WTC11 (cell line): Measurements from ENCODE around the gene DAPK1. TPM values are rescaled to one million over a fixed set of nuclear protein-coding genes. Genes with fewer than 3 reads are reported as not detected.

Experiments
- ATAC-seq: fragments of 200-7000 bp; cut with Tn5 transposase; 2 replicates; pipeline ENCODE4 v1.10.0; 2021; ENCODE audit warnings: mild to moderate bottlenecking, moderate library complexity
- CTCF ChIA-PET: fragments of 300-600 bp; sonication (Branson Sonifier 250); formaldehyde crosslinking; loops from one replicate; lab custom pipeline; 2021; ENCODE audit warnings: antibody characterized with exemption; lab: Charles Lee
- POLR2A ChIA-PET: fragments of 350-600 bp; sonication (Branson Sonifier 250); formaldehyde crosslinking; loops from one replicate; lab custom pipeline; 2021; ENCODE audit warnings: antibody characterized with exemption; lab: Charles Lee
- DNase-seq: peaks from one replicate; pipeline ENCODE4 v3.0.0; 2021; ENCODE audit warnings: low spot score
- H3K27ac Mint-ChIP-seq: 2 replicates; pipeline ENCODE4 v1.8.0; 2021; ENCODE audit warnings: mixed read lengths
- H3K27me3 Mint-ChIP-seq: 2 replicates; pipeline ENCODE4 v1.8.0; 2021; ENCODE audit warnings: low read depth, mild to moderate bottlenecking, moderate library complexity, mixed read lengths
- H3K36me3 Mint-ChIP-seq: 2 replicates; pipeline ENCODE4 v1.8.0; 2021; ENCODE audit warnings: mixed read lengths
- H3K4me1 Mint-ChIP-seq: 2 replicates; pipeline ENCODE4 v1.8.0; 2022; ENCODE audit warnings: mixed read lengths
- H3K4me3 Mint-ChIP-seq: 2 replicates; pipeline ENCODE4 v1.8.0; 2021; ENCODE audit warnings: mild to moderate bottlenecking, moderate library complexity, mixed read lengths
- H3K9me3 Mint-ChIP-seq: 2 replicates; pipeline ENCODE4 v1.8.0; 2021; ENCODE audit warnings: mixed read lengths
- CBFB ChIP-seq: sonication (generic); formaldehyde crosslinking; IDR thresholded peaks from 2 replicates; pipeline ENCODE4 v1.8.1; 2022; ENCODE audit warnings: mild to moderate bottlenecking, low read depth, missing genetic modification reagents
- CTCF ChIP-seq: fragments of 200-600 bp; IDR thresholded peaks from 2 replicates; pipeline ENCODE4 v1.8.0; 2022; ENCODE audit warnings: antibody characterized with exemption
- E2F1 ChIP-seq: sonication (generic); formaldehyde crosslinking; IDR thresholded peaks from 2 replicates; pipeline ENCODE4 v1.8.0; 2022; ENCODE audit warnings: mild to moderate bottlenecking, missing genetic modification reagents
- EMX1 ChIP-seq: fragments of 250-450 bp; sonication (Bioruptor Pico); IDR thresholded peaks from 2 replicates; pipeline ENCODE4 v1.8.0; 2021; ENCODE audit warnings: mild to moderate bottlenecking
- ESRRA ChIP-seq: sonication (generic); formaldehyde crosslinking; IDR thresholded peaks from 2 replicates; pipeline ENCODE4 v1.8.1; 2022; ENCODE audit warnings: mild to moderate bottlenecking, missing genetic modification reagents, borderline replicate concordance
- GTF2I ChIP-seq: fragments of 250-450 bp; sonication (Bioruptor Pico); conservative IDR thresholded peaks from 2 replicates; pipeline ENCODE4 v1.4.0; 2021; ENCODE audit warnings: mild to moderate bottlenecking
- HMGA2 ChIP-seq: fragments of 250-450 bp; sonication (Bioruptor Pico); IDR thresholded peaks from 2 replicates; pipeline ENCODE4 v1.4.0; 2021; ENCODE audit warnings: mild to moderate bottlenecking, moderate library complexity
- HMGXB4 ChIP-seq: sonication (generic); formaldehyde crosslinking; IDR thresholded peaks from 2 replicates; pipeline ENCODE4 v1.8.1; 2023; ENCODE audit warnings: mild to moderate bottlenecking, moderate library complexity, missing genetic modification reagents
- JAZF1 ChIP-seq: fragments of 250-450 bp; sonication (Bioruptor Pico); IDR thresholded peaks from 2 replicates; pipeline ENCODE4 v1.9.0; 2021; ENCODE audit warnings: moderate library complexity, mild to moderate bottlenecking, inconsistent platforms
- JUN ChIP-seq: sonication (generic); formaldehyde crosslinking; IDR thresholded peaks from 2 replicates; pipeline ENCODE4 v1.8.0; 2023; ENCODE audit warnings: mild to moderate bottlenecking, missing genetic modification reagents
- NFATC4 ChIP-seq: fragments of 250-450 bp; sonication (Bioruptor Pico); IDR thresholded peaks from 2 replicates; pipeline ENCODE4 v1.9.0; 2021; ENCODE audit warnings: mild to moderate bottlenecking
- NFE2L1 ChIP-seq: sonication (generic); formaldehyde crosslinking; IDR thresholded peaks from 2 replicates; pipeline ENCODE4 v1.8.1; 2023; ENCODE audit warnings: missing genetic modification reagents
- SOX15 ChIP-seq: fragments of 250-450 bp; sonication (Bioruptor Pico); IDR thresholded peaks from 2 replicates; pipeline ENCODE4 v1.9.0; 2021; ENCODE audit warnings: mild to moderate bottlenecking
- ZBTB21 ChIP-seq: sonication (generic); formaldehyde crosslinking; IDR thresholded peaks from 2 replicates; pipeline ENCODE4 v1.8.1; 2023; ENCODE audit warnings: mild to moderate bottlenecking, missing genetic modification reagents, borderline replicate concordance
- ZNF232 ChIP-seq: sonication (generic); formaldehyde crosslinking; IDR thresholded peaks from 2 replicates; pipeline ENCODE4 v1.8.0; 2022; ENCODE audit warnings: mild to moderate bottlenecking, missing genetic modification reagents
- ZNF396 ChIP-seq: fragments of 250-450 bp; sonication (Bioruptor Pico); IDR thresholded peaks from 2 replicates; pipeline ENCODE4 v1.8.0; 2021; ENCODE audit warnings: mild to moderate bottlenecking, moderate library complexity, borderline replicate concordance
- ZNF416 ChIP-seq: fragments of 250-450 bp; sonication (Bioruptor Pico); IDR thresholded peaks from 2 replicates; pipeline ENCODE4 v1.9.0; 2021; ENCODE audit warnings: mild to moderate bottlenecking, inconsistent platforms
- ZNF423 ChIP-seq: fragments of 250-450 bp; sonication (Bioruptor Pico); IDR thresholded peaks from 2 replicates; pipeline ENCODE4 v2.1.2; 2022; ENCODE audit warnings: mild to moderate bottlenecking, moderate library complexity
- total RNA-seq: library from RNA; stranded (reverse); gene quantifications from 3 replicates; pipeline ENCODE4 v1.2.3, GENCODE V29; 2021
- TF ChIP-seq, protein P1 (sequence below): fragments of 250-450 bp; sonication (Bioruptor Pico); IDR thresholded peaks from 2 replicates; pipeline ENCODE4 v1.9.0; 2021; ENCODE audit warnings: mild to moderate bottlenecking
- TF ChIP-seq, protein P2 (sequence below): fragments of 250-450 bp; sonication (Bioruptor Pico); IDR thresholded peaks from 2 replicates; pipeline ENCODE4 v2.1.2; 2022; ENCODE audit warnings: mild to moderate bottlenecking, moderate library complexity
- TF ChIP-seq, protein P3 (sequence below): fragments of 250-450 bp; sonication (Bioruptor Pico); conservative IDR thresholded peaks from 2 replicates; pipeline ENCODE4 v1.9.0; 2021; ENCODE audit warnings: mild to moderate bottlenecking
- TF ChIP-seq, protein P4 (sequence below): sonication (generic); formaldehyde crosslinking; conservative IDR thresholded peaks from 2 replicates; pipeline ENCODE4 v1.8.1; 2023; ENCODE audit warnings: mild to moderate bottlenecking, low read depth, missing genetic modification reagents, moderate library complexity

The DAPK1 gene
- total RNA-seq, 1 experiment from 2014 or later = 129 TPM

GRCh38 chr9:87503927-87504326 lies 6.3 kb downstream of the DAPK1 start:
- H3K27ac Mint-ChIP-seq = no peak overlapping the region; the same call in none of the 2 replicates
- H3K36me3 Mint-ChIP-seq = peaks cover 53% of the 10 kb centered on the region
- POLR2A ChIA-PET = no interaction called here
- ATAC-seq (no peak), DNase-seq (no peak)
- TF ChIP-seq ZNF396 (CRISPR knock-in tag) = no peak
- TF ChIP-seq ZNF232 (CRISPR knock-in tag) = no peak
- no peak for TF ChIP-seq ZNF423 (CRISPR knock-in tag)
- TF ChIP-seq, protein P1, sequence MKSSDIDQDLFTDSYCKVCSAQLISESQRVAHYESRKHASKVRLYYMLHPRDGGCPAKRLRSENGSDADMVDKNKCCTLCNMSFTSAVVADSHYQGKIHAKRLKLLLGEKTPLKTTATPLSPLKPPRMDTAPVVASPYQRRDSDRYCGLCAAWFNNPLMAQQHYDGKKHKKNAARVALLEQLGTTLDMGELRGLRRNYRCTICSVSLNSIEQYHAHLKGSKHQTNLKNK = no peak
- TF ChIP-seq, protein P2, sequence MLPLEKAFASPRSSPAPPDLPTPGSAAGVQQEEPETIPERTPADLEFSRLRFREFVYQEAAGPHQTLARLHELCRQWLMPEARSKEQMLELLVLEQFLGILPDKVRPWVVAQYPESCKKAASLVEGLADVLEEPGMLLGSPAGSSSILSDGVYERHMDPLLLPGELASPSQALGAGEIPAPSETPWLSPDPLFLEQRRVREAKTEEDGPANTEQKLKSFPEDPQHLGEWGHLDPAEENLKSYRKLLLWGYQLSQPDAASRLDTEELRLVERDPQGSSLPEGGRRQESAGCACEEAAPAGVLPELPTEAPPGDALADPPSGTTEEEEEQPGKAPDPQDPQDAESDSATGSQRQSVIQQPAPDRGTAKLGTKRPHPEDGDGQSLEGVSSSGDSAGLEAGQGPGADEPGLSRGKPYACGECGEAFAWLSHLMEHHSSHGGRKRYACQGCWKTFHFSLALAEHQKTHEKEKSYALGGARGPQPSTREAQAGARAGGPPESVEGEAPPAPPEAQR (CRISPR knock-in tag) = no peak
- TF ChIP-seq HMGA2 (CRISPR knock-in tag) = no peak
- no peak for TF ChIP-seq HMGXB4 (CRISPR knock-in tag)
- no peak for TF ChIP-seq SOX15 (CRISPR knock-in tag)
- CTCF ChIA-PET = no interaction called here
- peaks cover 45% of the 10 kb centered on the region for H3K4me1 Mint-ChIP-seq
- H3K27me3 Mint-ChIP-seq = no peaks in the 10 kb centered on the region
- H3K4me3 Mint-ChIP-seq = no peak overlapping the region
- no peaks in the 10 kb centered on the region for H3K9me3 Mint-ChIP-seq

GRCh38 chr9:87504938-87505337 lies 7.3 kb downstream of the DAPK1 start:
- H3K36me3 Mint-ChIP-seq = peaks cover 54% of the 10 kb centered on the region
- no peak for DNase-seq
- ChIA-PET POLR2A (no interaction called here), CTCF (no interaction called here)
- no peak overlapping the region for H3K4me3 Mint-ChIP-seq
- H3K27me3 Mint-ChIP-seq = no peaks in the 10 kb centered on the region
- TF ChIP-seq, protein P3, sequence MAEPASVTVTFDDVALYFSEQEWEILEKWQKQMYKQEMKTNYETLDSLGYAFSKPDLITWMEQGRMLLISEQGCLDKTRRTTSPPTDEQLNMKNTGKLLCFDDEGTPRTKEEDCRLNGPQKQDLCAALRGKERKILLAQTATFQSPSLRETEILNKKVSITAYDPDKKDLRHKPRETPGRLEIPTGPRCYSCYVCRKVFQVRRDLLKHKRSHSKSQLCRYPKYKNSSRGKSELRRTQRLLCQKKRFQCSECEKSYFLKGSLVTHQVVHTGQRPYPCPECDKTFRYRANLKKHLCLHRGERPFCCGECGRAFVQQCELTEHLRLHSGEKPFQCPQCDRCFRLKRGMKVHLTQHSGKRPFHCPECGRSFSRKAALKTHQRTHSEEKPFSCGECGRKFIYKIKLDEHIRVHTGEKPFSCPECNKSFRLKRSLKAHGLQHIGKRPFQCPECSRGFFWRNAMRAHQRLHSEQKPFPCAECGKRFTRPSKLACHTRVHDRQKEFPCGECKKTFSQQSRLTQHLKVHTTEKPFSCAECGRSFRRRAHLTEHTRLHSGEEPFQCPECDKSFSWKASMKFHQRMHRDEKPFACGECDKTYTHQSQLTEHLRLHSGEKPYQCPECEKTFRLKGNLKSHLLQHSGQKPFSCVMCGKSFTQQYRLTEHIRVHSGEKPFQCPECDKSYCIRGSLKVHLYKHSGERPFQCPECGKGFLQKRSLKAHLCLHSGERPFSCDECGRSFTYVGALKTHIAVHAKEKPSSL (CRISPR knock-in tag) = no peak
- TF ChIP-seq EMX1 (CRISPR knock-in tag) = no peak
- no peak for TF ChIP-seq ZBTB21 (CRISPR knock-in tag)
- TF ChIP-seq ZNF423 (CRISPR knock-in tag) = no peak
- no peak for TF ChIP-seq E2F1 (CRISPR knock-in tag)
- no peak for TF ChIP-seq NFATC4 (CRISPR knock-in tag)
- TF ChIP-seq CBFB (CRISPR knock-in tag) = no peak
- TF ChIP-seq, protein P4, sequence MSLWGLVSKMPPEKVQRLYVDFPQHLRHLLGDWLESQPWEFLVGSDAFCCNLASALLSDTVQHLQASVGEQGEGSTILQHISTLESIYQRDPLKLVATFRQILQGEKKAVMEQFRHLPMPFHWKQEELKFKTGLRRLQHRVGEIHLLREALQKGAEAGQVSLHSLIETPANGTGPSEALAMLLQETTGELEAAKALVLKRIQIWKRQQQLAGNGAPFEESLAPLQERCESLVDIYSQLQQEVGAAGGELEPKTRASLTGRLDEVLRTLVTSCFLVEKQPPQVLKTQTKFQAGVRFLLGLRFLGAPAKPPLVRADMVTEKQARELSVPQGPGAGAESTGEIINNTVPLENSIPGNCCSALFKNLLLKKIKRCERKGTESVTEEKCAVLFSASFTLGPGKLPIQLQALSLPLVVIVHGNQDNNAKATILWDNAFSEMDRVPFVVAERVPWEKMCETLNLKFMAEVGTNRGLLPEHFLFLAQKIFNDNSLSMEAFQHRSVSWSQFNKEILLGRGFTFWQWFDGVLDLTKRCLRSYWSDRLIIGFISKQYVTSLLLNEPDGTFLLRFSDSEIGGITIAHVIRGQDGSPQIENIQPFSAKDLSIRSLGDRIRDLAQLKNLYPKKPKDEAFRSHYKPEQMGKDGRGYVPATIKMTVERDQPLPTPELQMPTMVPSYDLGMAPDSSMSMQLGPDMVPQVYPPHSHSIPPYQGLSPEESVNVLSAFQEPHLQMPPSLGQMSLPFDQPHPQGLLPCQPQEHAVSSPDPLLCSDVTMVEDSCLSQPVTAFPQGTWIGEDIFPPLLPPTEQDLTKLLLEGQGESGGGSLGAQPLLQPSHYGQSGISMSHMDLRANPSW (CRISPR knock-in tag) = no peak
- TF ChIP-seq NFE2L1 (CRISPR knock-in tag) = no peak
- TF ChIP-seq SOX15 (CRISPR knock-in tag) = no peak
- TF ChIP-seq ZNF416 (CRISPR knock-in tag) = no peak
- TF ChIP-seq JAZF1 (CRISPR knock-in tag) = no peak
- no peak for TF ChIP-seq ESRRA (CRISPR knock-in tag)
- no peak for TF ChIP-seq CTCF
- no peak for TF ChIP-seq JUN (CRISPR knock-in tag)
- no peak for TF ChIP-seq GTF2I (CRISPR knock-in tag)
- ATAC-seq = no peak
- no peak overlapping the region; the same call in 1 of the 2 replicates for H3K27ac Mint-ChIP-seq
- no peaks in the 10 kb centered on the region for H3K9me3 Mint-ChIP-seq
- peaks cover 37% of the 10 kb centered on the region for H3K4me1 Mint-ChIP-seq
